IMR-90 (cell line): Measurements from ENCODE around the gene TMEM154. TPM values are rescaled to one million over a fixed set of nuclear protein-coding genes. Genes with fewer than 3 reads are reported as not detected.

ENCODE experiments used
- ATAC-seq: fragments of 200-7000 bp; cut with Tn5 transposase; 2 replicates; pipeline ENCODE4 v1.9.1; 2020; ENCODE audit warnings: low read depth, mild to moderate bottlenecking, moderate library complexity
- BruUV-seq: library from RNA; stranded (reverse); fragments of 400-500 nt; replicated peaks from 2 replicates; lab custom pipeline; 2021; lab: Mats Ljungman, UMichigan
- CTCF ChIA-PET: fragments of 300-600 bp; formaldehyde crosslinking; extraction: SDS; loops from one replicate; lab custom pipeline; 2021; ENCODE audit warnings: antibody characterized with exemption; lab: Yijun Ruan, JAX
- POLR2A ChIA-PET: fragments of 300-600 bp; sonication (Branson Sonifier 250); formaldehyde crosslinking; loops from one replicate; lab custom pipeline; 2022; ENCODE audit warnings: antibody characterized with exemption; ENCODE audit not compliant: unreplicated experiment; lab: Charles Lee
- DNase-seq: peaks from one replicate; pipeline ENCODE4 v3.0.0; 2013
- H2AFZ ChIP-seq: replicated peaks from 2 replicates; pipeline ENCODE3; 2013; ENCODE audit warnings: low read length, mild to moderate bottlenecking; ENCODE audit not compliant: poor library complexity
- H2AK5ac ChIP-seq: 2 replicates; pipeline ENCODE4 v1.6.1; 2013; ENCODE audit warnings: low read depth, low read length, inconsistent platforms
- H2AK9ac ChIP-seq: replicated peaks from 2 replicates; pipeline ENCODE3; 2013; ENCODE audit warnings: mild to moderate bottlenecking, low read depth, low read length, moderate library complexity; ENCODE audit not compliant: poor library complexity
- H2BK120ac ChIP-seq: 2 replicates; pipeline ENCODE4 v1.6.1; 2013; ENCODE audit warnings: low read depth, low read length, inconsistent platforms
- H2BK15ac ChIP-seq: 3 replicates; pipeline ENCODE4 v1.6.1; 2013; ENCODE audit warnings: low read depth, low read length, inconsistent platforms
- H2BK20ac ChIP-seq: 2 replicates; pipeline ENCODE4 v1.6.1; 2013; ENCODE audit warnings: low read depth, mild to moderate bottlenecking, inconsistent platforms, low read length, moderate library complexity
- H2BK5ac ChIP-seq: 2 replicates; pipeline ENCODE4 v1.6.1; 2013; ENCODE audit warnings: mild to moderate bottlenecking, low read depth, low read length, inconsistent platforms; ENCODE audit not compliant: poor library complexity, severe bottlenecking
- H3K14ac ChIP-seq: replicated peaks from 2 replicates; pipeline ENCODE4 v1.6.1; 2013; ENCODE audit warnings: low read depth, low read length, inconsistent platforms
- H3K18ac ChIP-seq: 2 replicates; pipeline ENCODE4 v1.6.1; 2013; ENCODE audit warnings: low read depth, low read length, control low read depth
- H3K23ac ChIP-seq: 2 replicates; pipeline ENCODE4 v1.6.1; 2013; ENCODE audit warnings: low read depth, low read length, inconsistent platforms
- H3K27ac ChIP-seq: 2 replicates; pipeline ENCODE4 v1.5.1; 2013; ENCODE audit warnings: mild to moderate bottlenecking, control low read depth, low read length; ENCODE audit not compliant: insufficient read depth
- H3K27me3 ChIP-seq: 2 replicates; pipeline ENCODE4 v1.6.1; 2013; ENCODE audit warnings: low read length; ENCODE audit not compliant: control insufficient read depth, insufficient read depth
- H3K36me3 ChIP-seq: 2 replicates; pipeline ENCODE4 v1.6.1; 2013; ENCODE audit warnings: low read length, mixed read lengths; ENCODE audit not compliant: control insufficient read depth, insufficient read depth
- H3K4ac ChIP-seq: 2 replicates; pipeline ENCODE4 v1.6.1; 2013; ENCODE audit warnings: low read depth, low read length, inconsistent platforms
- H3K4me1 ChIP-seq: 2 replicates; pipeline ENCODE4 v1.6.1; 2013; ENCODE audit warnings: low read length, mixed read lengths; ENCODE audit not compliant: control insufficient read depth, insufficient read depth
- H3K4me2 ChIP-seq: 2 replicates; pipeline ENCODE4 v1.6.1; 2013; ENCODE audit warnings: low read depth, mild to moderate bottlenecking, control low read depth, low read length, moderate library complexity
- H3K4me3 ChIP-seq: 2 replicates; pipeline ENCODE4 v1.5.1; 2013; ENCODE audit warnings: low read depth, mild to moderate bottlenecking, control low read depth, low read length, moderate library complexity; ENCODE audit not compliant: insufficient read depth
- H3K56ac ChIP-seq: 2 replicates; pipeline ENCODE4 v1.6.1; 2013; ENCODE audit warnings: low read length, inconsistent platforms; ENCODE audit not compliant: insufficient read depth; ENCODE audit errors: extremely low read depth
- H3K79me1 ChIP-seq, 2 experiments: 2 replicates each; pipeline ENCODE4 v1.6.1; 2013; ENCODE audit warnings: low read length in 2 of 2, inconsistent platforms in 1 of 2, low read depth in 1 of 2
- H3K9ac ChIP-seq: 2 replicates; pipeline ENCODE4 v1.6.1; 2013; ENCODE audit warnings: low read depth, low read length, control low read depth
- H3K9me1 ChIP-seq: 2 replicates; pipeline ENCODE4 v1.6.1; 2013; ENCODE audit warnings: low read length, inconsistent platforms; ENCODE audit not compliant: insufficient read depth
- H3K9me3 ChIP-seq: 2 replicates; pipeline ENCODE4 v1.6.1; 2013; ENCODE audit warnings: low read length; ENCODE audit not compliant: control insufficient read depth, insufficient read depth
- H4K20me1 ChIP-seq: 2 replicates; pipeline ENCODE4 v1.6.1; 2013; ENCODE audit warnings: low read length, inconsistent platforms; ENCODE audit not compliant: insufficient read depth
- H4K5ac ChIP-seq: 2 replicates; pipeline ENCODE4 v1.6.1; 2013; ENCODE audit warnings: mild to moderate bottlenecking, low read depth, low read length, control low read depth
- H4K8ac ChIP-seq, 2 experiments: 2 replicates each; pipeline ENCODE4 v1.6.1; 2013; ENCODE audit warnings: low read depth in 2 of 2, low read length in 2 of 2, control low read depth in 1 of 2, inconsistent platforms in 1 of 2
- H4K91ac ChIP-seq: 2 replicates; pipeline ENCODE4 v1.6.1; 2013; ENCODE audit warnings: low read depth, low read length, inconsistent platforms; ENCODE audit not compliant: insufficient read depth
- ELK1 ChIP-seq: fragments of 150-350 bp; IDR thresholded peaks from 2 replicates; pipeline ENCODE4 v1.6.1; 2016; ENCODE audit warnings: low read depth, mild to moderate bottlenecking, low read length, moderate library complexity, borderline replicate concordance
- WGBS, 2 experiments: methylation state at CpG; one replicate each; pipeline versions ENCODE4 v1.1.5 to v1.1.7; 2013; ENCODE audit warnings: missing lambda C conversion rate in 2 of 2; ENCODE audit not compliant: insufficient read length in 1 of 2; ENCODE audit errors: extremely low coverage in 2 of 2; 5-methylcytosine and 5-hydroxymethylcytosine counted together
- dilution Hi-C: fragments of 300-500 bp; cut with HindIII; formaldehyde crosslinking; loops from one replicate; pipeline ENCODE4 v1.14.3; 2018; ENCODE audit warnings: low sequenced_read_pairs; ENCODE audit not compliant: unreplicated experiment
- in situ Hi-C: fragments of 300-500 bp; cut with MboI; formaldehyde crosslinking; loops from 3 replicates; pipeline ENCODE4 v1.14.3; 2019; ENCODE audit warnings: low sequenced_read_pairs, inconsistent platforms, mixed read lengths
- intact Hi-C: fragments of 100-400 bp; cut with micrococcal nuclease; formaldehyde crosslinking; loops from 2 replicates; pipeline ENCODE4 v1.10.0; 2022
- polyA plus RNA-seq, 3 experiments: library from polyadenylated mRNA; depleted of rRNA; stranded (reverse); fragments of >200 nt; gene quantifications; 2 replicates each; pipeline ENCODE4 v1.2.3, GENCODE V29; 2012; ENCODE audit warnings: low replicate concordance in 1 of 3
- total RNA-seq: library from RNA; depleted of rRNA; stranded (reverse); fragments of >200 nt; gene quantifications from 2 replicates; pipeline ENCODE4 v1.2.3, GENCODE V29; 2012

The TMEM154 gene
- total and polyA plus RNA-seq, 2 of the 4 experiments (the other 2 are of a cell fraction): 0.12 to 0.18 TPM

GRCh38 chr4:152573861-152574260 is 105.9 kb downstream of the TMEM154 start:
- DNase-seq (no peak), ATAC-seq (no peak)
- Histone ChIP-seq H3K9me1 (no peaks in the 10 kb centered on the region), H3K14ac (no peak overlapping the region), H2AFZ (no peak overlapping the region), H3K27me3 (peaks cover 4% of the 10 kb centered on the region), H3K36me3 (no peaks in the 10 kb centered on the region), H4K5ac (no peak overlapping the region), H3K4me3 (no peak overlapping the region), H3K79me1 (no peaks in the 10 kb centered on the region), H3K4me1 (no peaks in the 10 kb centered on the region), H3K9ac (no peak overlapping the region), H3K23ac (no peak overlapping the region), H2BK20ac (no peak overlapping the region), H4K8ac (no peak overlapping the region), H4K20me1 (no peaks in the 10 kb centered on the region), H3K4me2 (no peak overlapping the region), H3K9me3 (no peaks in the 10 kb centered on the region), H2BK15ac (no peak overlapping the region), H3K27ac (no peak overlapping the region), H2BK5ac (no peak overlapping the region), H2AK5ac (no peak overlapping the region), H4K91ac (no peak overlapping the region), H2BK120ac (no peak overlapping the region), H3K56ac (no peak overlapping the region), H3K18ac (no peak overlapping the region), H3K4ac (no peak overlapping the region), H2AK9ac (no peak overlapping the region)
- WGBS, 2 experiments: no CpG with 5 or more reads among the region's 2 CpGs
- no TSS peak for BruUV-seq
- no peak for TF ChIP-seq ELK1
- POLR2A ChIA-PET: no interaction called here
- in situ Hi-C loops: no loop called here
- CTCF ChIA-PET: interaction anchor here (0.8 kb wide), 1 partner anchor 11 kb away, joined by 3 read pairs; no protein-coding TSS in a partner anchor
- intact Hi-C loops: no loop called here
- dilution Hi-C loops: no loop called here
